GM19035 (cell line): ENCODE measurements around the gene PSMB1.

ENCODE experiments used
- ATAC-seq: cut with Tn5 transposase; IDR thresholded peaks from one replicate; pipeline ENCODE4 v1.9.1; 2021; ENCODE audit not compliant: unreplicated experiment

PSMB1 gene

GRCh38 chr6:170552765-170553533 lies at the start of gene PSMB1:
Gene PSMB1 (minus strand): TSS chr6:170553307. CDS start chr6:170553242, 65 bp downstream.
- ATAC-seq = peak; percentile 52

DNA sequence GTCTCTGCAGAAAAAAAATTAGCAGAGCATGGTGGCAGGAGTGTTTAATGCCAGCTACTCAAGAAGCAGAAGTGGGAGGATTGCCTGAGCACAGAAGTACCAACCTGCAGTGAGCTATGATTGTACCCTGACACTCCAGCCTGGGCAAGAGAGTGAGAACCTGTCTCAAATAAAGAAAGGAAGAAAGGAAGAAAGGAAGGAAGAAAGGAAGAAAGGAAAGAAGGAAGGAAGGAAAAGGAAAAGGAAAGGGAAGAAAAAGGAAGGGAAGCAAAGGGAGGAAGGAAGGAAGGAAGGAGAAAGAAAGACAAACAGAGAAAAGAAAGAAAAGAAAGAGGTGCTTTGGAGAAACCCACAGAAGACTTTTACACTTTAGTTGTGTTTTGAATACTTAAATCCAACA lies 44.2 kb upstream of the PSMB1 start:
- no peak for ATAC-seq

GRCh38 chr6:170596426-170596825 lies 43.3 kb upstream of the PSMB1 start:
- no peak for ATAC-seq

DNA sequence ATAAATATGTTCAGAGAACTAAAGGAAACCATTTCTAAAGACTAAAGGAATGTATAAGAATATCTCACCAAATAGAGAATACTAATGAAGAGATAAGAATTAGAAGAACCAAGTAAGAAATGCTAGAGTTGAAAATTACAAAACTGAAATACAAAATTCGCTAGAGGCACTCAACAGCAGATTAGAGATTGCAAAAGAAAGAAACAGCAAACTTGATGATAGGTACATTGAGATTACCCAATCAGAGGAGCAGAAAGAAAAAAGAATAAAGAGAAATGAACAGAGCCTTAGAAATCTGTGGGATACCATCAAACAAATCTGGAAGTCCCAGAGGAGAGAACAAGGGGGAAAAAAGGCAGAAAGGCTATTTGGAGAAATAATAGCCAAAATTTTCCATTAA lies 37.6 kb upstream of the PSMB1 start:
- ATAC-seq = no peak

GRCh38 chr6:170584954-170585498 lies 31.9 kb upstream of the PSMB1 start:
- peak; percentile 41 for ATAC-seq

- ATAC-seq = peak; percentile 98
Measured at GRCh38 chr6:170584181-170584953, 31.3 kb upstream of the PSMB1 start, which contains the start of gene PDCD2. Gene PDCD2 (minus strand): TSS chr6:170584637. CDS start chr6:170584581, 56 bp downstream.

DNA sequence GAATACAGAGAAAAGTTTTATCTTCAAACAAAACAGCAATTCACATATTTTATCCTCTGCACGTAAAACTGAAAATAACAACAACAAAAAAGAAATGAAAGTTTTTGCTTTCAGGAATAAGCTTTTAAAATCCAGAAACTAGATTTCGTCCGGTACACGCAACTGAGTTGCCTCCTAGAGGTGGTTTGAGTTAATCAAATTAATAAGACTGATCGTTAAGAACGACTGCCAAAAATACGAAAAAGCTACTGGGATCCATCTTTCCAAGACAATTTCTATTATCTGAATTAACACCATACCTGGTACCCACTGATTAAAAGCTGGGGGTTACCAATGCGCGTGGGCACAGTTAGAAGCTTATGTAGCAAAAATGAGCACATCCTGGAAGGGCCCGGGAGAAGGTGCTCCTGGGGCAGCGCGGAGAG lies 30.7 kb upstream of the PSMB1 start:
- ATAC-seq = peak; percentile 0

DNA sequence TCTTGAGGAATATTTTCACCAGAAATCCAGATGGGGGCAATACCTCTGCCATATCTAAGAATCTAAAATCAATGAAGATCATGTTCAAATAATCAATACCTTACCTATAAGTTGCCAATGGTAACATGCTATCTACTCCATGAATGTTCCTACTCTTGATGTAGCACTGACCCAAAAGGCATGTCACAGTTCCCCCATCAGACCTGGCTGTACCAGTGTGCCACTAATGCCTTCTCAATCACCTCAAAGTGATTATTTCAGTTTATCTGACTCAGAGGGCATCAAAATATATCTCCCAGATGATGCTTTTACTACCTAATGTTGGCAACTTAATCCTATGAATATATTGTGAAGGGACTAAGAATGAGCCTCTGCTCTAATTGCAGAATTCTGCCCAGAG lies 25.8 kb upstream of the PSMB1 start:
- ATAC-seq = no peak

- no peak for ATAC-seq
Measured at GRCh38 chr6:170575250-170575649, 22.1 kb upstream of the PSMB1 start.

- ATAC-seq = no peak
Measured at GRCh38 chr6:170572704-170573466, 19.8 kb upstream of the PSMB1 start.

GRCh38 chr6:170564936-170565530 lies 11.9 kb upstream of the PSMB1 start:
- ATAC-seq = no peak

DNA sequence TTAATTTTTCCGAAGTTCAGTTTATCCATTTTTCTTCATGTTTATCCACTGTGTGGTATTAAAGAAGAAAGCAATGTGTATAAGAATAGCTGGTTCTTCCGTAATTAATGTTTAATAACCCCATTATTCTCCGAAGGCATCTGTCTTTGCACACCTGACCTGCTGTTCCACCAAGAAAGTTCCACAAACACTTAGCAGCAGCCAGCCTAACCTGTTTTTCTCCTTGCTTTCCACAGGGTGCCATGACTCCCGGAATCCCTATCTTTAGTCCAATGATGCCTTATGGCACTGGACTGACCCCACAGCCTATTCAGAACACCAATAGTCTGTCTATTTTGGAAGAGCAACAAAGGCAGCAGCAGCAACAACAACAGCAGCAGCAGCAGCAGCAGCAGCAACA lies 8.4 kb upstream of the PSMB1 start:
- ATAC-seq = no peak

GRCh38 chr6:170555305-170555704 lies 2.2 kb upstream of the PSMB1 start:
- no peak for ATAC-seq

DNA sequence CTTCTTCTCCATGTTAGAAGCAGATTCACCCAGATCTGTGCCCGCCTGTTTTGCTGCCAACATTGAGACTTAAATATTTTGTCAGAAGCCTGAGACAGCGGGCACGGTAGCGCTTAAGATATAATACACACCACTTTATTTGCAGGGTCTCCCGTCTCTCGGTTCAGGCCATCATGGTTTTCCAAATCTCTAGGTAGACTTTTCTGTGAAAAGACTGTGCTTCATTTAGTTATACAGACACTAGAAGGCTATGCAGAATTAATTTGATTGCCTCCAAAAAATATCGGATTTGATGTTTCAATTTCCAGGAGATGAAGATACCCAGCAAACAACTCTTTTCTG lies 1.7 kb upstream of the PSMB1 start:
- ATAC-seq = no peak

GRCh38 chr6:170554013-170554795 lies 1.1 kb upstream of the PSMB1 start, which contains the start of gene TBP:
Gene TBP (plus strand): TSS chr6:170554369. CDS start chr6:170557030, 2,661 bp downstream.
- ATAC-seq = peak; percentile 95

GRCh38 chr6:170553534-170554012 lies 466 bp upstream of the PSMB1 start:
- peak; percentile 36 for ATAC-seq

DNA sequence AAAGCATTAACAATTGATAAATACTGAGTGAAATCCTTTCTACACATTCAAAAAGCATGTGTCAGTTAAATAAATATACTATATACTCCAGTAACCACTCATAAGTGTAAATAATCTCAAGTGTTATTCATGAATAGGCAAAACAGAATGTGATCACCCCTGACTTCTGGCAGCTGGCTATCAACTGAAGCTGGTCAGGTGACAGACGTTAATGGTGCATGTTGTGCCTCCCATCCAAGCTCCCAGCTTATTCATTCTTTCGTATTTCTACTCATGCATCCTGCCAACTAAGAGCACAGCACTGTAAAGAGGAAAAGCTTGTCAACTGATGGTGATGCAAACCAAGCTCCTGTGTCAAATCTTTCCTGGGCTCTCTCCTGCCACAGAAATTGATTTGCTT lies 7.7 kb downstream of the PSMB1 start:
- ATAC-seq = no peak

DNA sequence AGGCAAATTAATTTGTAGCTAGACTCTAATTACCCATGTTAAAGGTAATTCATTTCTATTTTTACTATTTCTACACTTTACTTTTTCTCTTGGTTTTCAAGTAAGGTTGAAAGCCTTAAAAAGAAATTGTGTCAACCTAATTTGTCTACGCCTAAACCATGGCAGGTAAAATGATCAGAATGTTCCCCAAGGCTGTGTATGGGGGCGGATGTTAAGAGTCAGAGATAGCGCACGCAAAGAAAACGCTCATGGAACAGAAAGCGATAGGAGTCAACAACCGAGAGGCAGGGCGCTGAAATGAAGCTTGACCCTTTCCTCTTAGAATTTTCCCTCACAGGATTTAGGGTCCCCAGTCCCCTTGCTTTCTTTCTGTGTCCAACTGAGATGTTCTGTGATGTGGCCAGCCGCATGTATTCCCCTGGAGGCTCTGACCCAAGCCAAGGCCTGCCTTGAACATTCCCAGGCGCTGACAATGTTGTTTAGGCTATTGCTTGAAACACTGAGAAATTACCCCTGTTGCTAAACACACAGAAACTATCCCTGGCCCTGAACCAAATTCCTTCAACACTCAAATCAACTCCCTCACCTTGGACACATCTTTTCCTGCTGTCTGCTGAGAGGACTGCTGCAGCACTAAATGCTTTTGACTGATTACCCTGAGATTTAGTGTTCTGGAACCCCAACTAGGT lies 10.9 kb downstream of the PSMB1 start:
- ATAC-seq = no peak

GRCh38 chr6:170537329-170537728 lies 15.8 kb downstream of the PSMB1 start:
- no peak for ATAC-seq
